GM19023 (cell line): ENCODE data around the gene OMD.
"Not testable (repeated sequence)": the region's sequence is repeated elsewhere in the genome, so short reads cannot be mapped to it uniquely, and the experiment has no call there.

Source experiments
- ATAC-seq: cut with Tn5 transposase; IDR thresholded peaks from one replicate; pipeline ENCODE4 v1.9.1; 2021; ENCODE audit warnings: mild to moderate bottlenecking, moderate library complexity; ENCODE audit not compliant: unreplicated experiment

The OMD gene

DNA sequence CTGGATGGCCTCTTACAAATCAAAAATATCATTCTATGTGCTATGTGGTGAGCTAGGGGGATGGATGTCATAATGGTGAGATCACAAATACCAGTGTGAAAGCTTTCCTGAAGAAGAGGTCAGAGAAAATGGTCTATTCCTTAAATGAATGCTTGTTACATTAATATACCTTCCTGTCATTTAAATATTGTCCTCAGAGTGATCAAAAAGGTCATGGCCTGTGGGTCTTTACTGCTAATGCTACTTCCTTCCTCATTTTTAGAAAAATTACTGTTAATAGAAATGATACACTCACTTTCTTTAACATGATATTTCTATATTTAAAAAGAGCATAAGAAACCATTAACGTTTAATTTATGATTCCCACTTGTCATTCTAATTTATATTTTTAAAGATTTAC is 9.7 kb downstream of the OMD start:
- no peak for ATAC-seq

DNA sequence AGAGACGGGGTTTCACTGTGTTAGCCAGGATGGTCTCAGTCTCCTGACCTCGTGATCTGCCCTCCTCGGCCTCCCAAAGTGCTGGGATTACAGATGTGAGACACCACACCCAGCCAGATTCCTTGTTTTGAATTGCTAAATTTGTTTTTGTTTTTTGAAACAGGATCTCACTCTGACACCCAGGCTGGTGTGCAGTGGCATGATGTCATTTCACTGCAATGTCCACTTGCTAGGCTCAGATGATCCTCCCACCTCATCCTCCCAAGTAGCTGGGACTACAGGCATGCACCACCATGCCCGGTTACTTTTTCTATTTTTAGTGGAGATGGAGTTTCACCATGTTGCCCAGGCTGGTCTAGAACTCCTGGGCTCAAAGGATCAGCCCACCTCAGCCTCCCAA is 13.1 kb downstream of the OMD start:
- not testable (repeated sequence) for ATAC-seq

DNA sequence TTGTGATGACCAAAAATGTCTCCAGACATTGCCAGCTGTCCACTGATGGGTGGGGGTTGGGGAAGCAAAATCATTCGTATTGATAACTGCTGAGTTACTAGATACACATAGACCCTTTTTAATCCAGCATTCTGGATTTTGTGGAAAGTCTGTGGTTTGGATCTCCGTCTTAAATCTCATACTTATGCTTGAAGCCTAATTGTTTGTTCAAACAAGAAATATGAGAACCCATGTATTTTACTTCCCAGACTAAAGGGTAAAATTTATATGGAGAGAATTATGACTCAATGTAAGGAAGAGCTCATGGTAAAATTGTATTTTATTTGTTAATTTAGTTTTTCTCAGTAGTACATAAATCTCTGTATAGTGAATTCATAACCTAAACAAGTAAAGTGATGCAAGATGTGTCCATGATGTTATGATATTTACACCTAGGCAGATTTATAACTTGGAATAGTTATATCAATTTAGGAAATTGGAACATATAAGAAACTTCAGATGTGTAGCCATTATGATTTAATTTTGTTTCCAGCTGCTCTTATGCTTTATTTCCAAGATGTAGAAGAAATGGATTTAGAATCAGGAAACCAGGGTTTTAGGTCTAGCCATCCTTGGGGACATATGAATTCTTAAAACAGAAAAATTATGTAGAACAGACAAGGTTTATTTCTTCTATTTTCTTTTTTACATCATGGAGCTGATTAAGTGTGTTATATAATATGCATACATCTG is 15.4 kb downstream of the OMD start:
- ATAC-seq = no peak

DNA sequence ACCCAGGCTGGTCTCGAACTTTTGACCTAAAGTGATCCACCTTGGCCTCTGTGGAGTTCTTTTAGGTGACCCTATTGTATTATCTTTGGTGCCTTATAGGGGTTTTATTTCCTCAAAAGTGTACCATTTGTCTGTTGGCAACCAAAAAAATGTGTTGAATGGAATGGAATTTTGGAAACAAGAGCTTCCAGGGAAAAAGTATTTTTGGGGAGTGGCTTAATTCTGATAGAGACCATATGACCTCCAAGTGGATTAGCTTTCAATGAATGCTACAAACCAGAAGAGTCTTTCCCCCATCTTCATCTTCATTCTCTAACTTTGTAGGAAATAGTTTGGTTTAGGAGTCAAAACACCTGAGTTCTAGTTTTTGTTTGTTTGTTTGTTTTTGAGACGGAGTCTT is 16.5 kb downstream of the OMD start:
- ATAC-seq = no peak

DNA sequence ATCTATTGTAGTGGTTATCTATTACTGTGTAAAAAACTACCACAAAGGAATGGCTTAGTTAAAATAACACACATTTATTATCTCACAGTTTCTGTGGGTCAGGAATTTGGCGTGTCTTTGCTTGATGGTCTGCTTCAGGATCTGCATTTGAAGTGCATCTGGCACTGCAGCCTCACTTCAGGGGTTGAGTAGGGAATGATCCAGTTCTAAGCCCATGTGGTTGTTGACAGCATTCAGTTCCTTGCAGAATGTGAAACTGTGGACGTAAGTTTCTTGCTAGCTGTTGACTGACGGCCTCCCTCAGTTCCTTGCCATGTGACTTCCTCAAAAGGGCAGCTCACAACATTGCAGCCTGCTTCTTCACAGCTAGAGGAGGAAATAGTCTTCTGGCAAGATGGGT is 17.8 kb downstream of the OMD start:
- ATAC-seq = peak; percentile 67

DNA sequence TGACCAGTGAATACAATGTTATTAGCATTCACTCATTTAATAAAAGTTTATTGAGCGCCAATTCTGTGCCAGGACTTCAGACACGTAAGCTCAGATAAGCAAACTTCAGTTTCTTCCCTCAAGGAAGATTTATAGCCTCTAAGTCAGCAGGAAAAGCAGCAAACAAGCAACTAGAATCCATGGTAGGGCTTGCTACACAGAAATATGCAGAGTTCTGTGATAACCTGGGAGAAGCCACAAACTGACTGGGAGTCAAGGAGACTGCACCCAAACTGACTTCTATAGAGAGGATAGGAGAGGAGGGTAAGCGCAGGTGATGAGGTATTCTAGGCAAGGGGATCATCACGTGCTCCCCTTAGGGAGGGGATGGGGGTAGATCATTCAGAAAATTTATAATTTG is 18.5 kb downstream of the OMD start:
- ATAC-seq = no peak

DNA sequence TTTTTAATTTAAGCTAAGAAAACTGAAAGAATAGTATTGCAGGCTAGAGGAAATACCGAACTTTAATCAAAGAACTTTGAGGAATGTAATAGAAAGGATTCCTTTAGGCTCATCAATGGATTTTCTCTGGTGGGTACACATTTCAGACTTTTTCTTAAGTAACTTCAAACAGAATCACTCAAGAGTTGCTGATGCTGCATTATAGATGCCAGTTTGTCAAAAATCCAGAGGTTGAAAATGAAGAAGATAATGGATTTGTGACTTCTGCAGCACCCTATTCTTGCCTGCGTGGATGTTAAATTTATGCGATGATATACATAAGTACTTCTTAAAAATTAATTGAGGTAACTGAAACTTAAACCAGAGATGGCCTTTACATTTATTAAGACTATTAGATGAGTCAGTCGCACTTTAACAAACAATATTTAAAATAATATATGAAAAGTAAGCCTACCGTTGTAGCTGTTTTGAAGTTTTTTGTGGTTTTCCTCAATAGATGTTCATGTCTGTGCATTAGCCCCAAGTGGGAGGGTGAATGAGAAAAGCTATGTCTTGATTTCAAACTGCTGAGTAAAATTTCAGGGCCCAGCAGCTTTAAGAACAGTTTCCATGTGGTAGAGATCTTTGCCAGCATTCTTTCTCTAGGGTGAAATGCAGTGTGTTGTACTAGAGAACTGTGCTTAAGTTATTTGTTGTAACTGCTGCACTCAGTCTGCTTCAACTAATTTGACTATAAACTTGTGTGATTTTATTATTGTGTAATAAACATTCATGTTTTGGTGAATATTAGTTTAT is 20.0 kb downstream of the OMD start, which contains the start of gene OGN:
Gene OGN, minus strand, starts transcription at position 537 of the 795 bp plus-strand sequence. CDS start 1,171 bp downstream, outside the sequence.
- no peak for ATAC-seq

DNA sequence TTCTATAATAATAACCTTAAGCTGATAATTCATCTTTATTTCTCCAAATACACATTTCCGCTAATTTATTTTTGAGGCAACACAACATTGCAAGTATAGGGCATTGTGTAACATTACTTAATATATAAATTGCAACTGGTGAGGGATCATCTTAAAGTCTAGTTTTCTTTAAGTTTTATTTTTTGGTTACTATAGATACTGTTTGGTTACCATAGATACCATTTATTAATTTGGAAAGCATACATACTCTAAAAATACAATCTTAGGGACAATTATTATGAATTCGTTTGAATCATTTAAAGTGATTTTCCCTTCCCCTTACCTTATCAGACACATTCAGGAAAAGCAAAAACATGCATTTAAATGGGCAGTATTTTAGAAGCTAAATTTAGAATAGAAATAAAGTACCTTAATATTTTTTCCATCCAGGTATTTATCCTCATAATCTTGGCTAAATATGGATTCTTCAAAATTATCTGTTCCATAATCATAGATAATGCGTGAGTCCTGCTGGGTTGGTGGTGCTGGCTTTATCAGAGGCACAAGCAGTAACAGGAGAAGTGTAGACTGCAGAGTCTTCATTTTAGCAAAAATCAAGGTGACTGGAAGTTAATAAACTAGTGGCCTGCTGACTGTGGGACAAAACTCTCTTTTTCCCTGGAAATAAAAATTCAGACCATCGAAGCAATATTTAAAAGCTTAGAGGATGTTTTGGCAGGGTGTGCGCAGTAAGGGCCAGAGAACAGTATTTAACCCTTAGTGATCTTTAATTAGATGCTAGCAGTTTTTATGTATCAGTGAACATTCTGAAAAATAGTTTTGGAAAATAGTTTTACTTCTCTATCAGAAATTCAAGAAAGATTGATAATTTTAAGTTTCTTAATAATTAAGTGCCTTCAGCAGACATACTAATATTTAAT is 21.2 kb downstream of the OMD start:
- ATAC-seq = no peak

DNA sequence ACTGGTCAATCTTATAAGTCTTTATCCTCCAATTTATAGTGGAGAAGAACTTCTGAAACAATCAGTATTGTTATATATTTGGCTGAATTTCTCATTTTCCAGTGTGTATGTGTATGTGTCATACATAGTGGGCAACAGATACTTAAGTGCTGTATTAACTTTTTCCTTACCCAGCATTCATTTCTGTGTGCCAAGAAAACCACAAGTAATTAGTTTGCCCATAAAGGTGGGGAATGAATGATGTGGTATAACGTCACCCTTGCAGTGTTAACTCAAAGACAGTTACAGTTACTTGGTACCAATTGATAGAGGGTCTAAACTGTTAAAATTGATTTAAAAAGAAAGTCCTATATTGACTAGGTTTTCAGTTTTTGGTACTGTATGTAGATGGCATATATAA is 21.9 kb downstream of the OMD start:
- no peak for ATAC-seq

DNA sequence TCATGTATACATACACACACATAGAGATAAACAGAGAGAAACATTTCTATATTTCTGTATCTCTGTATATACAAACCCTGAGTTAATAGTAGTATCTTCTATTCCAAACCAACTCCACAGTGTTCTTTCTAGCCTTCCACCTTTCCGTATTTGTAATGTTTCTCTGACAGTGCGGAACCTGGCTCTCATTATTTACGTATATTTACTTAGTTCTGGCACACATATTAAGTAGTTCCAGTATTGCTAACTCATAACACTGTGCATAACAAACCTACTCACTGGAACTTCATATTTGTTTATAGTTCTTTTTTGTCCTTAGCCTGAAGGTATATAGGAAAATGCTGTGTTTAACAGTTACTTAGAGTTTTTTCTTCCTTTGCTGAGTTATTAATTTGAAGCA is 26.4 kb downstream of the OMD start:
- ATAC-seq = no peak

DNA sequence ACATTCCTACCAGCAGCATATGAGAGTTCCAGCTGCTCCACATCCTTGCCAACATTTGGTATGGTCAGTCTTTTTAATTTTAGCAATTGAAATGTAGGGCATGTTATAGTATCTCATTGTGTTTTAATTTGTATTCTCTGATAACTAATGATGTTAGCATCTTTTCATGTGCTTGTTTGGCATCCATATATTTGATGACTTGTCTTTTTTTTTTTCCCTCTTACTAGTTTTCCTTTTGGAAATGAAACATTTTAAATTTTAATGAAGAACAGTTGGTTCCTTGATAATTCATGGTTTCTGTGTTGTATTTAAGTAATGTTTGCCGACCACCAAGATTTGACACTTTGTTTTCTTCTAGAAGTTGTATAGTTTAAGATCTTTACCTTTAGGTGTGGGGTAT is 28.7 kb downstream of the OMD start:
- no peak for ATAC-seq

DNA sequence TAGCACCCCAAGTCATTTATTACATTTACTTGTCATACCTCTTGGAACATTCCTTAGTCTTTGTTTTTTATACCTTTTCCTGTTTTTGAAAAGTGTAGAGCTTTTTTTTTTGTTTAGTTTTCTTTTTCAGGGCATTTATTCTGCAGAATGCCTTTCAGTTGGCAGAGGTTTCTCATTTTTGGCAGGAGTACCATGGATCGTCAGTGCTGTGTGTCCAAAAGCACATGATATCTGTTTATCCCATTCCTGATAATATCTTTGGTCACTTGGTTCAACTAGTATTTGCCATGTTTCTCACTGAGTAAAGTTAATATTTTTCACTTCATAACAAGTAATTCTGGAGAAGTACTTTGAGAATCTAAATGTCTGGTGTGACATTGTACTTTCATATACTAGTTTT is 30.6 kb downstream of the OMD start:
- ATAC-seq = no peak

DNA sequence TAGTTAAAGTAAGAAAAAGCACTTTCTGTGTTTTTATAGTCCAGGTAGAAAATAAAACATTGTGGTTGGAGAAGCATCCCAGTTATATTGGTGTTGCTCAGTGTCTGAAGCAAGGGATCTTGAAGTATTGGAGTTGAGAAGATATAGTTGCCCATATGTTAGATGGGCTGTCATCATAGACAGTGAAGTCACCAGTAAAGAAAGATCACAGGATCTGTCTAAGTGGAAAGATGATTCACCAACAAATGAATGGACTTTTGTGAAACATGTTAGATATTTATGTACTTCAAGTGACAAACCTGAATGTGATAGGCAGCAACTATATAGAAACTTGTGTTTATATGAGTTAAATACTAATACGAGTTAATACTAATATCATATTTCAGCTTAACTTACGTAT is 31.6 kb downstream of the OMD start:
- ATAC-seq = no peak

DNA sequence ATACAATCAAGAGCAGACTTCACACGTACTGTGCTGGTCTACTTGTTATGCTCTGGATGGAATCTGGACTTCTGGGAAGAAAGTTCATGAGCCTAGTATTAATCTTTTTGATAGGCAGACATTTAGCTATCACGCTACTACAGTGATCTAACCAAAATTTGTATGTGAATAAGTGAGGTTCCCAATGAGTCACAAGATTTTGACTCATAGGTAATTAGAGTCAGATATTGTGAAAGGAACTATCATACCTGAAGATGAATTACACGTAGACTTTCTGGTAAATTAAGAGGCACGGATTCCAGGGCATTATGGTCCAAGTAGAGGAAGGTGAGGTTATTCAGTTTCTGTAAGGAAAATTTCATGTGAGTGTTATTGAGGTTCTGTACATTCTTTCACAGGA is 38.3 kb downstream of the OMD start:
- ATAC-seq = no peak

DNA sequence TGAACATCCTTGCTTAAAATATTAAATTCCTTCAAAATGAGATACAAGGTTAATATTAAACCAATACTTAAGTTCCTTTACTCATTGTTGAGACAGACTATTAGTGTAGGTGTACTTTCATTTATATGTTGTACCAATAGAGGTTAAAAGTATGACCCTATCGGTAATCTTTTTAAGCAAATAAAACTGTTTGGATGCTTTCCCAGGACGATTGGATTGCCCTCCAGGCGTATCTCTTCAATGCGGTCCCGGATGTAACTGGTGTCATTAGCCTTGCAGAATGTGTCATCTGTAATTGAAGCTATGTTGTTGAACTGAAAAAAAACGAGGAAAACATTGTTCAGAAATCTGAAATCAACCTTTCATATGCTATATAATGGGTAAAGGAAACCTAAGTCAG is 38.8 kb downstream of the OMD start:
- no peak for ATAC-seq

DNA sequence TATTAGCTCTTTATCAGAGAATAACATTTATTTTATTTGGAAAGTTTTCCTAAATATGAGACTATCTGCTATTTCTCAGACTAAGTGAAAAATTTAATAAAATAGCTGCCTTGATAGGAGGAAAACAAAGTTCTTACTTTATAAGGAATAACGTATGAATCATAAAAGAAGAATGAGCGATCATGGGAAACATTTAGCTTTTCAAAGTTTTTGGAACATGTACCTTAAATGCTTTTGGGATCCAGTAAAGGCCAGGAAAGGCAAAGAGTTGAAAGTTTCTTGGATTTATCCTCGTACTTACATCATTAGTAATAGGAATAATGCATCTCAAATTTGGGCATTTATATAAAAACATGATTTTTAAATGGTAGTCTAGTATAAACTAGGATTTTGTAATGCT is 39.3 kb downstream of the OMD start:
- ATAC-seq = no peak

DNA sequence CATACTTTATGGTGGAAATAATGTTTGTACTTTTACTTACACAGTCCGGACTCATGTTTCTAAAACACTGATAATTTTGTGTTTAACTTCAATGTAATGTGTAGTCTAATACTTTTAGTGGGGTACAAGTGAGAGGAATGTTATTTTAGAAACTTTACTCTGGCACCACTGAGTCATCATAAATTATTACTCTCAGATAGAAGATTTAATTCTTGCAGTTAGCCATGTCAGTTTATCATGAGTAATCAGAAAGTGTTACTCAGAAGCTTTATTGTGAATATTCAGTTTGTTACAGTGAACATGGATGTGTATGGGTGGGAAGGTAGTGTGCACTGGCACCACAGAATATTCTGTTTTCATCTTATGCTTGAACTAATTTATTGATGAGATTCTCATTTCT is 39.9 kb downstream of the OMD start:
- ATAC-seq = no peak

DNA sequence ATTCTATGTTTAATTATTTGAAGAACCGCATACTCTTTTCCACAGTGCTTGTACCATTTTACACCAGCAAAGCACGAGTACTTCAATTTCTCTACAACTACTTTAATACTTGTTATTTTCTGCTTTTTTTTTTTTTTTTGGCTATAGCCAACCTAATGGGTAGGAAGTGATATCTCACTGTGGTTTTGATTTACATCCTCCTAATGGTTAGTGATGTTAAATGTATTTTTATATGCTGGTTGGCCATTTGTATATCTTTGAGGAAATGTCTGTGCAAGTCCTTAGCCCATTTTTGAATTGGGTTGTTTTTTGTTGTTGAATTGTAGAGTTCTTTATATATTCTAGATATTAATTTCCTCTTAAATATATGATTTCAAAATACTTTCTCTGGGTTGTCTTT is 42.5 kb downstream of the OMD start:
- ATAC-seq = no peak

DNA sequence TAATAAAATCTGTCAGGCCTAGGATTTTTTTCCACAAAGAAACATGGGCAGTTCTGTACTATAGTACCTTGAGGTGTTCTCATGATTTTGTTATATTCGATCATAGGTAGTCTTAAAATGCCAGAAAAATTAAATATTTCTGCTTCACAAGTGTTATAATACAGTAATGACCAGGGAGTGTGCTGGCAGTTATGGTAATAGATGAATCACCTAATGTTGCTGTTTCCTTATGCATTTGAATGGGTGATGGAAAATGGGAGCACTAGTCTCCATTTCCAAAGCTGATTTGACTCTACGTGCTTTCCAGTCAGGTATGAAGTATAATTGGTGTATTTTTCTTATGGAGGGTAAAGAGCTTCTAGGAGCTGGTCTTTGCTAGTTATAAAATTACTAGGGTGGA is 43.7 kb downstream of the OMD start:
- no peak for ATAC-seq

DNA sequence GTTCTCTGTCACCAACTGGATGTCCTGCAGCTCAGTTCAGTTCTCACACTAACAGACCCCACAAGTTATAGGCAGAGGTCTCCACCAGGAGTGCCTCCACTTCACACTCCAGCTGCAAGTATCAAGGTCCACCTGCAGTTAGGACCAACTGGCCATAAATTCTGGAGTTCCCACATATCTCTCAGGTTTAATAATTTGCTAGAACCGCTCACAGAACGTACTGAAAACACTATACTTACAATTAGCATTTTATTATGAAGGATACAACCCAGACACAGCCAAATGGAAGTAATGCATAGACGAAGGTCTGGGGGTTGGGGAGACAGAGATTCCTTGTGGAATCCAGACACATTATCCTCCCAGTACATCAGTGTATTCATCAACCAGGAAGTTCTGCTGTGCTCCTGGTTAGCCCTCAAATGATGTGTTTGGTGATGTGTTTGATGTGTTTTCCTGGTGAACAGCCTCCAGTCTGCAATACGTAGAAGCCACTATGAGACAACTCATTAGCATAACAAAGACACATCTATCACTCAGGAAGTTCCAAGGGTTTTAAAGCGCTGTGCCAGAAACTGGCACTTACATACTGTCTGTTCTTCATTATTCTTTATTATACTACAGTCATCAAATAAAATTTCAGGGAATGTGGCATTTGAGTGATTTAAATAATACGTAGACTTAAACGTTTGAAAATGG is 45.3 kb downstream of the OMD start:
- no peak for ATAC-seq

DNA sequence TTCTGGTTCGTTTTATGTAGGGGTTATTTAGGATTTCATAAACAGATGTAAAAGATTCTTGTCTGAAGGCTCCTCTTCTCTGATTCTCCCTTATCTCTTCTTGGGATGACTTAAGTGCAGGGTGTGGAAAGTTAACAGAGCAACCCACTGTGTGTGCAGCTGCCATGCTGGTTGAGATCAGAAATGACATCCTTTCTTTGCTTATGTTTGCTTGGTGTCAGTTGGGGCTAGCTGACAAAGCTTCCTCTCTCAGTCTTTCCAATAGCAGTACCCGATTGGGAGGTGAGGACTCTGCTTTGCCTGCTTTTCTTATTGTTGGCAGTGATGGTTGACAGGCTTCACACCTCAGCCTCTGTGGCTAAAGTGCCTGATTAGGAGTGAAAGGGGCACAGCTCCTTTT is 46.4 kb downstream of the OMD start:
- ATAC-seq = no peak
